Ishikawa (cell line): ENCODE measurements around the gene ARMC2.

Experiments
- CEBPB ChIP-seq: IDR thresholded peaks from 2 replicates; pipeline ENCODE4 v1.6.1; 2012
- CREB1 ChIP-seq: IDR thresholded peaks from 2 replicates; pipeline ENCODE4 v1.6.1; 2012; ENCODE audit warnings: low read depth
- EP300 ChIP-seq: IDR thresholded peaks from 2 replicates; pipeline ENCODE4 v1.6.1; 2012; ENCODE audit warnings: borderline replicate concordance
- FOXM1 ChIP-seq: IDR thresholded peaks from 2 replicates; pipeline ENCODE4 v1.6.1; 2012; ENCODE audit warnings: low read depth, borderline replicate concordance
- TCF12 ChIP-seq: IDR thresholded peaks from 2 replicates; pipeline ENCODE4 v1.6.1; 2012; ENCODE audit warnings: low read depth
- ZBTB7A ChIP-seq: IDR thresholded peaks from 2 replicates; pipeline ENCODE4 v1.6.1; 2012; ENCODE audit warnings: low read depth
- TF ChIP-seq, protein P1 (sequence below): IDR thresholded peaks from 2 replicates; pipeline ENCODE4 v1.6.1; 2012
- TF ChIP-seq, protein P2 (sequence below): IDR thresholded peaks from 2 replicates; pipeline ENCODE4 v1.6.1; 2012; ENCODE audit warnings: low read depth, mild to moderate bottlenecking

DNA sequence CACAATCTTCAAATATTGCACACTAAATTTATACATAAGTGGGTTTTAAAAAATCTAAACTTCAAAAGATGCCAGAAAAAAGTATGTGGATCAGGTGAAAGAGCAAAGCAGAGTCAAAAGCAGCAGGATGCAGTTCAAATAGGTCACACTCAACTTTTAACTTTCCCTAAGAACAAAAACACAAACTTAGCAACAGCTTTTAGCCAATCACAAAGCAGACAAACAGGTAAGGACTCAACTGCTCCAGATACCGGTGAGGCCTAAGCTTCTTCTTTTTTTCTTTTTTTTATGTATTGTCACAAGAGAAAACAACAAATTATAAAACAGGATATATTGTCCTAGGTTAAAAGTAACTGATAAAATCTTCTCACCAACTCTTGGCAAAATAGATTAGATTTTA is 171.7 kb downstream of the ARMC2 start:
- TF ChIP-seq FOXM1 (no peak), TCF12 (no peak), CEBPB (no peak), CREB1 (no peak), ZBTB7A (no peak), EP300 (no peak)
- TF ChIP-seq, protein P1, sequence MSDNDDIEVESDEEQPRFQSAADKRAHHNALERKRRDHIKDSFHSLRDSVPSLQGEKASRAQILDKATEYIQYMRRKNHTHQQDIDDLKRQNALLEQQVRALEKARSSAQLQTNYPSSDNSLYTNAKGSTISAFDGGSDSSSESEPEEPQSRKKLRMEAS: no peak
- TF ChIP-seq, protein P2, sequence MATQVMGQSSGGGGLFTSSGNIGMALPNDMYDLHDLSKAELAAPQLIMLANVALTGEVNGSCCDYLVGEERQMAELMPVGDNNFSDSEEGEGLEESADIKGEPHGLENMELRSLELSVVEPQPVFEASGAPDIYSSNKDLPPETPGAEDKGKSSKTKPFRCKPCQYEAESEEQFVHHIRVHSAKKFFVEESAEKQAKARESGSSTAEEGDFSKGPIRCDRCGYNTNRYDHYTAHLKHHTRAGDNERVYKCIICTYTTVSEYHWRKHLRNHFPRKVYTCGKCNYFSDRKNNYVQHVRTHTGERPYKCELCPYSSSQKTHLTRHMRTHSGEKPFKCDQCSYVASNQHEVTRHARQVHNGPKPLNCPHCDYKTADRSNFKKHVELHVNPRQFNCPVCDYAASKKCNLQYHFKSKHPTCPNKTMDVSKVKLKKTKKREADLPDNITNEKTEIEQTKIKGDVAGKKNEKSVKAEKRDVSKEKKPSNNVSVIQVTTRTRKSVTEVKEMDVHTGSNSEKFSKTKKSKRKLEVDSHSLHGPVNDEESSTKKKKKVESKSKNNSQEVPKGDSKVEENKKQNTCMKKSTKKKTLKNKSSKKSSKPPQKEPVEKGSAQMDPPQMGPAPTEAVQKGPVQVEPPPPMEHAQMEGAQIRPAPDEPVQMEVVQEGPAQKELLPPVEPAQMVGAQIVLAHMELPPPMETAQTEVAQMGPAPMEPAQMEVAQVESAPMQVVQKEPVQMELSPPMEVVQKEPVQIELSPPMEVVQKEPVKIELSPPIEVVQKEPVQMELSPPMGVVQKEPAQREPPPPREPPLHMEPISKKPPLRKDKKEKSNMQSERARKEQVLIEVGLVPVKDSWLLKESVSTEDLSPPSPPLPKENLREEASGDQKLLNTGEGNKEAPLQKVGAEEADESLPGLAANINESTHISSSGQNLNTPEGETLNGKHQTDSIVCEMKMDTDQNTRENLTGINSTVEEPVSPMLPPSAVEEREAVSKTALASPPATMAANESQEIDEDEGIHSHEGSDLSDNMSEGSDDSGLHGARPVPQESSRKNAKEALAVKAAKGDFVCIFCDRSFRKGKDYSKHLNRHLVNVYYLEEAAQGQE: no peak
